DOHH2 (cell line): ENCODE data around the gene WRAP73.

Experiments used
- H3F3A ChIP-seq: fragments of 200-600 bp; sonication (generic), shearing (Covaris generic); 2 replicates; pipeline ENCODE4 v1.6.0; 2016; ENCODE audit warnings: antibody characterized with exemption, mild to moderate bottlenecking; ENCODE audit not compliant: control insufficient read depth, insufficient read depth
- H3K27ac ChIP-seq: fragments of 200-600 bp; sonication (generic); 2 replicates; pipeline ENCODE4 v1.5.1; 2014; ENCODE audit warnings: low read depth, mild to moderate bottlenecking, low read length, moderate library complexity
- H3K27me3 ChIP-seq: fragments of 200-600 bp; sonication (generic); 2 replicates; pipeline ENCODE4 v1.6.1; 2014; ENCODE audit warnings: mild to moderate bottlenecking, low read length, mixed read lengths; ENCODE audit not compliant: control insufficient read depth
- H3K36me3 ChIP-seq: fragments of 200-600 bp; sonication (generic); 2 replicates; pipeline ENCODE4 v1.6.1; 2014; ENCODE audit warnings: mild to moderate bottlenecking, low read length, moderate library complexity, mixed read lengths; ENCODE audit not compliant: control insufficient read depth
- H3K4me1 ChIP-seq: fragments of 200-600 bp; sonication (generic); 2 replicates; pipeline ENCODE4 v1.6.1; 2014; ENCODE audit warnings: mild to moderate bottlenecking, low read length, mixed read lengths; ENCODE audit not compliant: control insufficient read depth
- H3K4me2 ChIP-seq: fragments of 200-600 bp; sonication (generic); 2 replicates; pipeline ENCODE4 v1.6.0; 2014; ENCODE audit warnings: mild to moderate bottlenecking, low read length, moderate library complexity
- H3K4me3 ChIP-seq: fragments of 200-600 bp; sonication (generic); 2 replicates; pipeline ENCODE4 v1.5.1; 2014; ENCODE audit warnings: mild to moderate bottlenecking, low read length, mixed read lengths
- H3K79me2 ChIP-seq: fragments of 200-600 bp; sonication (generic); 2 replicates; pipeline ENCODE4 v1.6.1; 2014; ENCODE audit warnings: mild to moderate bottlenecking, low read length, mixed read lengths; ENCODE audit not compliant: control insufficient read depth
- H3K9me2 ChIP-seq: fragments of 200-600 bp; sonication (generic); replicated peaks from 2 replicates; pipeline ENCODE4 v1.6.1; 2014; ENCODE audit warnings: mild to moderate bottlenecking, low read length, mixed read lengths; ENCODE audit not compliant: control insufficient read depth
- H3K9me3 ChIP-seq: fragments of 200-600 bp; sonication (generic); 2 replicates; pipeline ENCODE4 v1.6.1; 2014; ENCODE audit warnings: antibody characterized with exemption, low read length, mixed read lengths; ENCODE audit not compliant: control insufficient read depth, insufficient read depth
- H4K20me1 ChIP-seq: fragments of 200-600 bp; sonication (generic); 2 replicates; pipeline ENCODE4 v1.6.0; 2014; ENCODE audit warnings: low read depth, mild to moderate bottlenecking, antibody characterized with exemption, low read length, moderate library complexity; ENCODE audit not compliant: control insufficient read depth, insufficient read depth
- CTCF ChIP-seq: fragments of 200-600 bp; sonication (generic); IDR thresholded peaks from one replicate; pipeline ENCODE4 v1.5.1; 2014; ENCODE audit warnings: antibody characterized with exemption, mild to moderate bottlenecking, low read depth, low read length; ENCODE audit not compliant: poor library complexity, severe bottlenecking
- EZH2phosphoT487 ChIP-seq: fragments of 200-600 bp; sonication (generic); IDR thresholded peaks from 2 replicates; pipeline ENCODE4 v1.6.1; 2017; ENCODE audit warnings: borderline replicate concordance, mild to moderate bottlenecking, antibody characterized with exemption, low read length, moderate library complexity, mixed read lengths

Gene WRAP73

GRCh38 chr1:3677484-3677883 lies 27.6 kb upstream of the WRAP73 start:
- H3K4me2 ChIP-seq: peak overlapping the region; percentile 74
- H3K27ac ChIP-seq: peak overlapping the region; percentile 60
- H3K4me1 ChIP-seq: peaks cover 60% of the 10 kb centered on the region
- H3K27me3 ChIP-seq: no peaks in the 10 kb centered on the region
- H4K20me1 ChIP-seq: peaks cover 5% of the 10 kb centered on the region; the same call in 1 of the 2 replicates
- no peak for TF ChIP-seq CTCF
- no peak for TF ChIP-seq EZH2phosphoT487
- no peaks in the 10 kb centered on the region for H3K9me2 ChIP-seq
- no peaks in the 10 kb centered on the region for H3K9me3 ChIP-seq
- peak overlapping the region; percentile 48 for H3K4me3 ChIP-seq
- peaks cover 19% of the 10 kb centered on the region for H3K79me2 ChIP-seq
- no peaks in the 10 kb centered on the region for H3K36me3 ChIP-seq
- peaks cover 6% of the 10 kb centered on the region for H3F3A ChIP-seq

- Histone ChIP-seq H3K9me3 (no peaks in the 10 kb centered on the region), H3K79me2 (peaks cover 21% of the 10 kb centered on the region), H3K4me2 (peak overlapping the region; percentile 74), H3F3A (peaks cover 6% of the 10 kb centered on the region), H4K20me1 (peaks cover 5% of the 10 kb centered on the region; the same call in 1 of the 2 replicates), H3K4me1 (peaks cover 67% of the 10 kb centered on the region), H3K27me3 (no peaks in the 10 kb centered on the region), H3K36me3 (no peaks in the 10 kb centered on the region), H3K27ac (peak overlapping the region; percentile 60), H3K9me2 (no peaks in the 10 kb centered on the region), H3K4me3 (peak overlapping the region; percentile 48)
- TF ChIP-seq CTCF (peak; percentile 10), EZH2phosphoT487 (no peak)
These were observed 26.9 kb upstream of the WRAP73 start for GRCh38 chr1:3676581-3677470.

- Histone ChIP-seq H4K20me1 (peaks cover 5% of the 10 kb centered on the region; the same call in 1 of the 2 replicates), H3K4me2 (no peak overlapping the region), H3F3A (peaks cover 6% of the 10 kb centered on the region), H3K4me3 (no peak overlapping the region), H3K36me3 (no peaks in the 10 kb centered on the region), H3K9me3 (no peaks in the 10 kb centered on the region), H3K27ac (no peak overlapping the region), H3K79me2 (peaks cover 26% of the 10 kb centered on the region), H3K9me2 (no peaks in the 10 kb centered on the region), H3K27me3 (no peaks in the 10 kb centered on the region), H3K4me1 (peaks cover 64% of the 10 kb centered on the region)
- no peak for TF ChIP-seq EZH2phosphoT487
- TF ChIP-seq CTCF: no peak
These were observed 25.5 kb upstream of the WRAP73 start for GRCh38 chr1:3675436-3675835.
